OCI-LY1 (cell line): ENCODE results near the gene TMEM60.

ENCODE experiments used
- H2AFZ ChIP-seq: fragments of 200-600 bp; sonication (generic), shearing (Covaris generic); 2 replicates; pipeline ENCODE4 v1.6.0; 2014; ENCODE audit warnings: antibody characterized with exemption, mild to moderate bottlenecking, low read length
- H3F3A ChIP-seq: fragments of 200-600 bp; sonication (generic), shearing (Covaris generic); 2 replicates; pipeline ENCODE4 v1.6.0; 2014; ENCODE audit warnings: mild to moderate bottlenecking, antibody characterized with exemption, low read length, moderate library complexity; ENCODE audit not compliant: insufficient read depth
- H3K27ac ChIP-seq: fragments of 200-600 bp; sonication (generic); 2 replicates; pipeline ENCODE4 v1.5.1; 2014; ENCODE audit warnings: low read length, mixed run types, mild to moderate bottlenecking, low read depth; ENCODE audit not compliant: poor library complexity, severe bottlenecking
- H3K27me3 ChIP-seq: fragments of 200-600 bp; sonication (generic); 2 replicates; pipeline ENCODE4 v1.6.0; 2014; ENCODE audit warnings: antibody characterized with exemption, mild to moderate bottlenecking, low read length, moderate library complexity; ENCODE audit not compliant: insufficient read depth
- H3K36me3 ChIP-seq: fragments of 200-600 bp; sonication (generic); 2 replicates; pipeline ENCODE4 v1.6.1; 2014; ENCODE audit warnings: mild to moderate bottlenecking, antibody characterized with exemption, low read length, moderate library complexity, mixed read lengths; ENCODE audit not compliant: insufficient read depth
- H3K4me1 ChIP-seq: fragments of 200-600 bp; sonication (generic); 2 replicates; pipeline ENCODE4 v1.5.1; 2014; ENCODE audit warnings: mild to moderate bottlenecking, low read length, moderate library complexity; ENCODE audit not compliant: insufficient read depth, severe bottlenecking
- H3K4me2 ChIP-seq: fragments of 200-600 bp; sonication (generic), shearing (Covaris generic); 2 replicates; pipeline ENCODE4 v1.6.1; 2014; ENCODE audit warnings: low read length
- H3K4me3 ChIP-seq: fragments of 200-600 bp; sonication (generic); 2 replicates; pipeline ENCODE4 v1.5.1; 2014; ENCODE audit warnings: low read length, low read depth, mild to moderate bottlenecking, mixed read lengths; ENCODE audit not compliant: poor library complexity, severe bottlenecking
- H3K79me2 ChIP-seq: fragments of 200-600 bp; shearing (Covaris generic); 2 replicates; pipeline ENCODE4 v1.6.1; 2016; ENCODE audit warnings: mixed run types, low read length, mixed read lengths; ENCODE audit not compliant: insufficient read depth
- H3K9ac ChIP-seq: fragments of 200-600 bp; sonication (generic), shearing (Covaris generic); 2 replicates; pipeline ENCODE4 v1.6.1; 2014; ENCODE audit warnings: mild to moderate bottlenecking, low read length, mixed read lengths
- H3K9me2 ChIP-seq: fragments of 200-600 bp; sonication (generic), shearing (Covaris generic); 2 replicates; pipeline ENCODE4 v1.6.1; 2014; ENCODE audit warnings: low read depth, mild to moderate bottlenecking, low read length, mixed read lengths
- H3K9me3 ChIP-seq: fragments of 200-600 bp; shearing (Covaris generic); 2 replicates; pipeline ENCODE4 v1.6.1; 2014; ENCODE audit warnings: low read length, mixed read lengths
- H4K20me1 ChIP-seq: fragments of 200-600 bp; sonication (generic), shearing (Covaris generic); 2 replicates; pipeline ENCODE4 v1.6.0; 2016; ENCODE audit warnings: mild to moderate bottlenecking, low read length; ENCODE audit not compliant: insufficient read depth
- CTCF ChIP-seq: fragments of 200-600 bp; sonication (generic), shearing (Covaris generic); IDR thresholded peaks from 2 replicates; pipeline ENCODE4 v1.5.1; 2017; ENCODE audit warnings: mild to moderate bottlenecking, antibody characterized with exemption, low read length, moderate library complexity, mixed read lengths
- EZH2 ChIP-seq: fragments of 200-600 bp; sonication (generic), shearing (Covaris generic); IDR thresholded peaks from 2 replicates; pipeline ENCODE4 v1.8.0; 2017; ENCODE audit warnings: borderline replicate concordance, mixed run types, mild to moderate bottlenecking, antibody characterized with exemption, low read length, moderate library complexity, mixed read lengths

Gene TMEM60

DNA sequence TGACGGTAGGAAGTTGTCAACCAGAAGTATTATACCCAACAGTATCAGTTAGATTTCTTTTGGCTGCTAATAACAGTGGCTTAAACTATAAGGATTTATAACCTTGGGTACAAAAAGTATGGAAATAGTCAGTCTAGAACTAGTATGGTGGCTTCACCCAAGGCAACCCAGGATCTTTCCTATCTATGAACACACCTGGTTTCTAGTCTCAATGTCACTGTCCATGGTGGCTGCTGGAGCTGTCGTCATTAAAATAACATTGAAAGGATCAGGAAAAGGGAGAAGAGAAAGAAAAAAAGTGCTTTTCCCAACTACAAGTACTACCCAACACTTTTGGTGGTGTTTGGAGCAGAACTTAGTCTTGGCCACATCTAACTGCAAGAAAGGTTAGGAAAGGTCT, 28.1 kb upstream of the TMEM60 start:
- H3K9ac ChIP-seq: no peak overlapping the region
- H3K9me3 ChIP-seq: peaks cover 4% of the 10 kb centered on the region
- H3K36me3 ChIP-seq: peaks cover 6% of the 10 kb centered on the region
- H3K4me2 ChIP-seq: no peak overlapping the region
- no peaks in the 10 kb centered on the region for H3K9me2 ChIP-seq
- H3K79me2 ChIP-seq: peaks cover 35% of the 10 kb centered on the region
- peaks cover 62% of the 10 kb centered on the region for H3K4me1 ChIP-seq
- H2AFZ ChIP-seq: no peak overlapping the region
- TF ChIP-seq EZH2 (no peak), CTCF (no peak)
- no peak overlapping the region for H3K27ac ChIP-seq
- no peaks in the 10 kb centered on the region for H3K27me3 ChIP-seq
- H3F3A ChIP-seq: no peaks in the 10 kb centered on the region
- H3K4me3 ChIP-seq: no peak overlapping the region
- H4K20me1 ChIP-seq: no peaks in the 10 kb centered on the region

- TF ChIP-seq EZH2: no peak
- no peak for TF ChIP-seq CTCF
- Histone ChIP-seq H3K27me3 (no peaks in the 10 kb centered on the region), H4K20me1 (no peaks in the 10 kb centered on the region), H3K4me2 (no peak overlapping the region), H3K9me2 (no peaks in the 10 kb centered on the region), H3K79me2 (peaks cover 46% of the 10 kb centered on the region), H3K27ac (no peak overlapping the region), H3K36me3 (peaks cover 18% of the 10 kb centered on the region), H3K4me1 (peaks cover 50% of the 10 kb centered on the region), H3K9me3 (peaks cover 14% of the 10 kb centered on the region), H3K4me3 (no peak overlapping the region), H2AFZ (no peak overlapping the region), H3K9ac (no peak overlapping the region), H3F3A (no peaks in the 10 kb centered on the region)
These were observed 26.9 kb upstream of the TMEM60 start for GRCh38 chr7:77825131-77825530.

- Histone ChIP-seq H4K20me1 (no peaks in the 10 kb centered on the region), H3K27ac (peak overlapping the region; percentile 48), H3K27me3 (no peaks in the 10 kb centered on the region), H3K4me1 (peaks cover 45% of the 10 kb centered on the region), H3F3A (no peaks in the 10 kb centered on the region), H3K4me2 (no peak overlapping the region), H3K79me2 (peaks cover 44% of the 10 kb centered on the region), H2AFZ (no peak overlapping the region), H3K4me3 (no peak overlapping the region), H3K9me3 (peaks cover 15% of the 10 kb centered on the region), H3K36me3 (peaks cover 23% of the 10 kb centered on the region), H3K9me2 (no peaks in the 10 kb centered on the region), H3K9ac (no peak overlapping the region)
- TF ChIP-seq EZH2: no peak
- TF ChIP-seq CTCF: no peak
These were observed 26.4 kb upstream of the TMEM60 start for GRCh38 chr7:77824636-77825035.
